MM.1S (cell line): ENCODE data around the gene CCL28.

Experiments used
- CTCF ChIP-seq: fragments of 300-600 bp; sonication (generic); IDR thresholded peaks from 2 replicates; pipeline ENCODE4 v1.5.1; 2016; ENCODE audit warnings: antibody characterized with exemption, low read length, mixed read lengths
- EZH2phosphoT487 ChIP-seq: fragments of 300-600 bp; sonication (generic); IDR thresholded peaks from 2 replicates; pipeline ENCODE4 v1.6.1; 2018; ENCODE audit warnings: antibody characterized with exemption, low read length

GRCh38 chr5:43348207-43348606, 64.0 kb downstream of the CCL28 start:
- TF ChIP-seq CTCF (no peak), EZH2phosphoT487 (no peak)
